GM12801 (cell line): ENCODE results near the gene SLC4A8.

Source experiments
- CTCF ChIP-seq: IDR thresholded peaks from one replicate; pipeline ENCODE4 v1.5.1; 2011; ENCODE audit warnings: control low read depth; ENCODE audit not compliant: insufficient read length; ENCODE audit errors: extremely low read depth

Gene SLC4A8

GRCh38 chr12:51390891-51391282 is 33.7 kb upstream of the SLC4A8 start:
- no peak for TF ChIP-seq CTCF

GRCh38 chr12:51391283-51392123 is 33.1 kb upstream of the SLC4A8 start, which contains the start of gene GALNT6:
TSS of gene GALNT6 (minus strand) at chr12:51391406. CDS start at chr12:51379781, 11,625 bp downstream.
- TF ChIP-seq CTCF, result no peak

- TF ChIP-seq CTCF, result no peak
Measured at GRCh38 chr12:51392556-51393237, 31.9 kb upstream of the SLC4A8 start.

GRCh38 chr12:51393676-51394545 is 30.7 kb upstream of the SLC4A8 start:
- TF ChIP-seq CTCF, result no peak

GRCh38 chr12:51395283-51396230 is 29.1 kb upstream of the SLC4A8 start:
- no peak for TF ChIP-seq CTCF

GRCh38 chr12:51397670-51398069 is 27.0 kb upstream of the SLC4A8 start:
- TF ChIP-seq CTCF, result no peak
